Liver (tissue), 3 donors: ENCODE results near the gene IDE.
"Not testable (repeated sequence)": the region's sequence is repeated elsewhere in the genome, so short reads cannot be mapped to it uniquely, and the experiment has no call there.

Source experiments
- CTCF ChIP-seq: fragments of 150-350 bp; IDR thresholded peaks from 2 replicates; pipeline ENCODE4 v1.5.1; 2017; ENCODE audit warnings: improper control_type of control experiment, low read depth, low read length; ENCODE audit not compliant: missing input control
- GABPA ChIP-seq, 2 donors: IDR thresholded peaks in 1 of 2; conservative IDR thresholded peaks in 1 of 2; 2 replicates each; pipeline ENCODE4 v1.6.1; 2016; ENCODE audit warnings: antibody characterized with exemption in 2 of 2, mild to moderate bottlenecking in 1 of 2, moderate library complexity in 1 of 2
- JUND ChIP-seq, 2 donors: IDR thresholded peaks; 2 replicates each; pipeline ENCODE4 v1.6.1; 2016; ENCODE audit warnings: antibody characterized with exemption in 2 of 2
- MAX ChIP-seq: IDR thresholded peaks from 2 replicates; pipeline ENCODE4 v1.6.1; 2016; ENCODE audit warnings: antibody characterized with exemption
- SP1 ChIP-seq: IDR thresholded peaks from 2 replicates; pipeline ENCODE4 v1.6.1; 2018; ENCODE audit warnings: antibody characterized with exemption, mild to moderate bottlenecking
- TAF1 ChIP-seq: conservative IDR thresholded peaks from 2 replicates; pipeline ENCODE4 v1.6.1; 2016; ENCODE audit warnings: antibody characterized with exemption, mild to moderate bottlenecking
- donor health status: healthy.
- donor health status: healthy.

GRCh38 chr10:92582347-92582746 lies 8.5 kb upstream of the IDE start:
- TF ChIP-seq CTCF; TAF1; SP1; GABPA (IDR thresholded peaks at IDR 0.05 in 1 of 2, conservative IDR thresholded peaks at IDR 0.05 in 1 of 2); JUND (IDR thresholded peaks at IDR 0.05); MAX: not testable (repeated sequence)
